Nephron progenitor cell (in vitro differentiated cells): ENCODE measurements around the gene CARD10.

ENCODE experiments used
- DNase-seq: peaks from one replicate; pipeline ENCODE4 v3.0.0; 2021
- H3K27ac Mint-ChIP-seq: 2 replicates; pipeline ENCODE4 v1.8.0; 2021; ENCODE audit warnings: mild to moderate bottlenecking, moderate library complexity, mixed read lengths
- H3K27me3 Mint-ChIP-seq: 2 replicates; pipeline ENCODE4 v1.8.0; 2021; ENCODE audit warnings: mild to moderate bottlenecking, low read depth, mixed read lengths; ENCODE audit not compliant: poor library complexity
- H3K36me3 Mint-ChIP-seq: 2 replicates; pipeline ENCODE4 v1.8.0; 2021; ENCODE audit warnings: low read depth, mixed read lengths
- H3K4me1 Mint-ChIP-seq: 2 replicates; pipeline ENCODE4 v1.8.0; 2021; ENCODE audit warnings: mixed read lengths
- H3K4me3 Mint-ChIP-seq: 2 replicates; pipeline ENCODE4 v1.8.0; 2021; ENCODE audit warnings: mild to moderate bottlenecking, moderate library complexity, mixed read lengths
- H3K9me3 Mint-ChIP-seq: 2 replicates; pipeline ENCODE4 v1.8.0; 2021; ENCODE audit warnings: mild to moderate bottlenecking, moderate library complexity, mixed read lengths
- CTCF ChIP-seq: fragments of 200-600 bp; sonication (generic); IDR thresholded peaks from 2 replicates; pipeline ENCODE4 v1.5.0; 2021; ENCODE audit warnings: antibody characterized with exemption

Gene CARD10

DNA sequence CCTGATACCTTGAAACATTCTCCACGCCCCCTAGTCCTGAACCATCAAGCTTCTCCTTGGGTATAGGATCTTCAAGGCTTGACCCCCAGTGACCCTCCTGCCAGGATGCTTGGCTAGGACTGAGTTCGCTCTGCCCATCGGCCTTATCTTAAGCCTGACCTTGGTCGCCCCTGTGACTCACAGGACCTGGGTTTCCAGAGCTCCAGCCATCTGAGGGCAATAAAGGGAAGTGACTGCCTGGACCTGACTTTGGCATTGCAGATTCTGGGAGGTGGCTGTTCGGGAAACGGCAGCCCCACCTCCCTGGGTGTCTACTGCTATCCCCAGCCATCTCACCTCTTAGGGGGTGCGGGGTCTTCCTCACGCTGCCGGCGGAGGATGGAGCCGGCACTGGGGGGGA is 15.4 kb downstream of the CARD10 start:
- no peak for TF ChIP-seq CTCF
- H3K27ac Mint-ChIP-seq, result peak overlapping the region; percentile 69
- no peaks in the 10 kb centered on the region for H3K9me3 Mint-ChIP-seq
- peaks cover 5% of the 10 kb centered on the region for H3K36me3 Mint-ChIP-seq
- peak overlapping the region; percentile 23 for H3K4me3 Mint-ChIP-seq
- H3K4me1 Mint-ChIP-seq, result peaks cover 65% of the 10 kb centered on the region
- no peak for DNase-seq
- peaks cover 4% of the 10 kb centered on the region for H3K27me3 Mint-ChIP-seq

DNA sequence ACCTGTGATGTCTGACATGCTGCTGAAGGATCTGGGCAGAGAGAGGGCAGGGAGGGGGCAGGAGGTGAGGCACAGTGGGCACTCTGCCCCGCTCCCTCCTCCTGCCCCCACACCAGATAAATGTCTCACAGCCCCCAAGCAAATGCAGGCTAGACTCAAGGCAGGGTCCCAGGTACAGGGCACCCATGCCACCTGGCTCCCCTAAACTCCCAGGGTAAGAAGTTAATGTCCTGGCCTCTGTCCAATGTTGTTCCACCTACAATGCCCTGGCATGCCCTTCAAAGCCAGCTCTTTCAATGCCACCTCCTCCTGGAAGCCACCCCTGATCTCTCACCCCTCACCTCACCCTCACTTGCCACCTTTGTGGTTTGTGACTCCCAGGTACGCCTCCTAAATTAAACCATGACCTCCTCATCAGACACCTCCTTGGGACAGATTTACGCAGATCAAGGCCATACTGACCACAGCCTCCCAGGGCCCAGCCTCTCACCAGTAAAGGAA is 16.0 kb downstream of the CARD10 start:
- H3K9me3 Mint-ChIP-seq, result no peaks in the 10 kb centered on the region
- H3K27ac Mint-ChIP-seq, result peak overlapping the region; percentile 6
- no peak for DNase-seq
- H3K27me3 Mint-ChIP-seq, result peaks cover 4% of the 10 kb centered on the region
- no peak for TF ChIP-seq CTCF
- H3K4me1 Mint-ChIP-seq, result peaks cover 65% of the 10 kb centered on the region
- peak overlapping the region; percentile 23 for H3K4me3 Mint-ChIP-seq
- H3K36me3 Mint-ChIP-seq, result peaks cover 5% of the 10 kb centered on the region

- Mint-ChIP-seq H3K9me3 (no peaks in the 10 kb centered on the region), H3K27me3 (peaks cover 7% of the 10 kb centered on the region), H3K36me3 (peaks cover 5% of the 10 kb centered on the region), H3K4me1 (peaks cover 65% of the 10 kb centered on the region), H3K4me3 (no peak overlapping the region), H3K27ac (peak overlapping the region; percentile 89)
- TF ChIP-seq CTCF, result no peak
- DNase-seq, result no peak
Measured at GRCh38 chr22:37502342-37503182, 16.7 kb downstream of the CARD10 start.

DNA sequence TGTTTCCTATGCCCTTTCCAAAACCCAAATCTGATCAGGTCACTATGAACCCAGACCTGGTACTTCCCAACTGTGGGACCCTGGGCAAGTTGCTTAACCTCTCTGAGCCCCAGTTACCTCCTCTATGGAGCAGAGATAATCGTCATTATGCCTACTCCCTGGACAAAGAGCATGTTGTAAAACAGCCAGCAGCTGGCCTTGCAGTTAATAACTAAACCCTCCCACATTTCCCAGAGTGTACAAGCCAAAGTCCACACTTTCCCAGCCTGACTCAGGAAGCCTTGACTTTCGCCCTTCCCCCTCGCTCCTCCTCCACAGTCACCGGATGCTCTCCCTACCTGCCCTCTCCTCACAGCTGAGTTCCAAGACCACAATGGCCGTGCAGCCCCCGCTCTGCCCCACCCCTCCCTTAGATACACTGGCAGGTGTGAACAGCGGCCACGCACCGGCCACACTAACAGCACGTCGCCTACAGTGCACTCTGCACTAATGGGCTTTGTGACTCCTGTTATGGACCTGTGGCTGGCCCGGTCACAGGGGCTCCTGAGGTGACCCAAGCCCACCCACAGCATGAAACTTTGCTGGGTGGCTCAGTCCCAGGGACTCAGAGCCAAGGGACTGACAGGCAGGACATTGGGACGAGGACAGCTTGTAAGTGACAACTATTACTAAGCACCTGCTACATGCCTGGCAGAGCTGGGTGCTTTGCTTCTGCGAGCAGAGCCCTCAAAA is 17.4 kb downstream of the CARD10 start:
- H3K36me3 Mint-ChIP-seq, result peaks cover 5% of the 10 kb centered on the region
- peak overlapping the region; percentile 76 for H3K4me3 Mint-ChIP-seq
- H3K4me1 Mint-ChIP-seq, result peaks cover 69% of the 10 kb centered on the region
- H3K27ac Mint-ChIP-seq, result peak overlapping the region; percentile 89
- no peaks in the 10 kb centered on the region for H3K9me3 Mint-ChIP-seq
- TF ChIP-seq CTCF, result no peak
- DNase-seq, result no peak
- peaks cover 7% of the 10 kb centered on the region for H3K27me3 Mint-ChIP-seq

DNA sequence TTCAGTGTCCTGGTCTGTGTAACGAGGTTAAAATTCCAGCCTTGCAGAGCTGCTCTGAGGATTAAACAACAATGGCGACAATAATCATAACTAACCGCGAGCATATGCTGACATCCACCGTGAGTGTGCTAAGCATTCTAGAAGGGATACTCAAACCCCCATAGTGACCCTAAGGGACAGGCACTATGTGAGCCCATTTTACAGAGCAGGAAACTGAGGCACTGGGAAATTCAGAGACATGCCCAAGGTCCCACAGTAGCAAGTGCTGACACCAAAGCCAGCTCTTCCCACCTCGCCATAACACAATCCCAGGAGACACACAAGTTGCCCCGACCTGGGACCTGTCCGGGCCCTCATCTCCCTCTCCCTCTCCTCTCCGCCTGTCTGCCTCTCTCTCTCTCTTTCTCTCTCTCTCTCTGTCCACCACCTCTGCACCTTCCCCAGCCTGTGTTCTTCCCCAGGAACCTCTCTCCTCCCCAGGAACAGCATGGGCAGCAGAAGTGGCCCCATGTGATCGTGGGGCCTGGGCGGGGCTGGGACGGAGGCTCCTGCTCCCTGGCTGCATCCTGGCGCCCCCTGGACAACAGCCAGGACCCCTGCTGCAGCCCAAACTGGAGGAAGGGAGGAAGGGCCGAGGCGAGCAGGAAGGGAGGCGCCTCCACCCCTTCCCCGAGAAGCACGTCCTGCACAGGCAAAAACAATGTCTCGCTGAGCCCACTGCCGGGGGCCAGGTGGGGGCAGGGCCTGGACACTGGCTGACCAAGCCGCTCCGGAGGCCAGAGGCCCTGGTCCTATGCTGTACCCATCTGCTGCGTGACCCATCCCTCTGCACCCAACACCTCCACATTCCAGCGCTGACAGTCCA is 18.2 kb downstream of the CARD10 start:
- H3K27me3 Mint-ChIP-seq, result peaks cover 3% of the 10 kb centered on the region
- peaks cover 5% of the 10 kb centered on the region for H3K36me3 Mint-ChIP-seq
- TF ChIP-seq CTCF, result no peak
- no peak for DNase-seq
- peaks cover 63% of the 10 kb centered on the region for H3K4me1 Mint-ChIP-seq
- H3K4me3 Mint-ChIP-seq, result peak overlapping the region; percentile 76
- peak overlapping the region; percentile 89 for H3K27ac Mint-ChIP-seq
- H3K9me3 Mint-ChIP-seq, result no peaks in the 10 kb centered on the region
